GM12878 (cell line): Measurements from ENCODE around the gene ADGRA3. TPM values are rescaled to one million over a fixed set of nuclear protein-coding genes. Genes with fewer than 3 reads are reported as not detected.

ENCODE experiments used
- ATAC-seq: fragments of 200-7000 bp; cut with Tn5 transposase; 3 replicates; pipeline ENCODE4 v1.9.1; 2020; ENCODE audit warnings: mild to moderate bottlenecking, moderate library complexity
- BruUV-seq: library from RNA; stranded (reverse); fragments of 400-500 nt; replicated peaks from 2 replicates; lab custom pipeline; 2021; lab: Mats Ljungman, UMichigan
- CTCF ChIA-PET: fragments of 300-600 bp; sonication (Branson Sonifier 250); formaldehyde crosslinking; extraction: SDS; loops from one replicate; lab custom pipeline; 2021; ENCODE audit warnings: inconsistent platforms; lab: Yijun Ruan, JAX
- POLR2A ChIA-PET: fragments of 350-600 bp; formaldehyde crosslinking; extraction: SDS; loops from one replicate; lab custom pipeline; 2021; ENCODE audit warnings: inconsistent platforms; lab: Charles Lee
- RAD21 ChIA-PET: fragments of 300-600 bp; sonication (Branson Sonifier 250); formaldehyde crosslinking; loops from one replicate; lab custom pipeline; 2023; ENCODE audit warnings: antibody characterized with exemption; ENCODE audit not compliant: unreplicated experiment; lab: Charles Lee
- SMC1A ChIA-PET: fragments of 300-600 bp; sonication (Branson Sonifier 250); formaldehyde crosslinking; loops from one replicate; lab custom pipeline; 2023; ENCODE audit not compliant: unreplicated experiment, uncharacterized antibody; lab: Charles Lee
- DNase-seq: peaks from one replicate; pipeline ENCODE4 v3.0.0-alpha.2; 2011; ENCODE audit warnings: low read depth, low spot score
- FAIRE-seq: peaks from 3 replicates; lab custom pipeline; 2011; peaks lifted over from hg19 to GRCh38; lab: Jason Lieb, UNC
- H2AFZ ChIP-seq: 2 replicates; pipeline ENCODE4 v1.6.0; 2011; ENCODE audit warnings: low read depth, low read length, control low read depth; ENCODE audit not compliant: control insufficient read depth
- H3K27ac ChIP-seq: 2 replicates; pipeline ENCODE4 v1.5.1; 2011; ENCODE audit warnings: control low read depth; ENCODE audit not compliant: control insufficient read depth, insufficient read depth
- H3K27me3 ChIP-seq, 2 experiments: replicated peaks in 1 of 2; 2 replicates each; pipeline versions ENCODE4 v1.6.0 to v1.6.1; 2011; ENCODE audit warnings: low read length in 1 of 2; ENCODE audit not compliant: control insufficient read depth in 2 of 2, insufficient read depth in 2 of 2
- H3K36me3 ChIP-seq, 2 experiments: 2 replicates each; pipeline ENCODE4 v1.5.1; 2011; ENCODE audit warnings: low read length in 1 of 2; ENCODE audit not compliant: control insufficient read depth in 2 of 2, insufficient read depth in 2 of 2
- H3K4me1 ChIP-seq: 2 replicates; pipeline ENCODE4 v1.6.1; 2011; ENCODE audit warnings: mild to moderate bottlenecking, low read length, moderate library complexity, mixed read lengths; ENCODE audit not compliant: control insufficient read depth, insufficient read depth
- H3K4me2 ChIP-seq: 2 replicates; pipeline ENCODE4 v1.6.0; 2011; ENCODE audit warnings: control low read depth; ENCODE audit not compliant: control insufficient read depth, insufficient read depth
- H3K4me3 ChIP-seq: fragments of 200-600 bp; sonication (generic); 2 replicates; pipeline ENCODE4 v1.5.1; 2016
- H3K79me2 ChIP-seq: 2 replicates; pipeline ENCODE4 v1.6.0; 2011; ENCODE audit warnings: low read length; ENCODE audit not compliant: control insufficient read depth, insufficient read depth
- H3K9ac ChIP-seq: 2 replicates; pipeline ENCODE4 v1.8.0; 2011; ENCODE audit warnings: low read length, control low read depth, mixed read lengths; ENCODE audit not compliant: control insufficient read depth, insufficient read depth
- H3K9me3 ChIP-seq: replicated peaks from 3 replicates; pipeline ENCODE4 v1.5.1; 2011; ENCODE audit warnings: mild to moderate bottlenecking, low read length; ENCODE audit not compliant: control insufficient read depth, insufficient read depth
- H4K20me1 ChIP-seq: 2 replicates; pipeline ENCODE4 v1.6.0; 2011; ENCODE audit not compliant: control insufficient read depth, insufficient read depth
- CHD4 ChIP-seq: fragments of 200-600 bp; sonication (generic); IDR thresholded peaks from 2 replicates; pipeline ENCODE4 v1.6.1; 2016; ENCODE audit warnings: mild to moderate bottlenecking
- CREB1 ChIP-seq: IDR thresholded peaks from 2 replicates; pipeline ENCODE4 v1.6.1; 2012; ENCODE audit warnings: low read depth, mild to moderate bottlenecking, inconsistent platforms
- IKZF1 ChIP-seq: fragments of 450-650 bp; conservative IDR thresholded peaks from 2 replicates; pipeline ENCODE4 v1.6.1; 2017; ENCODE audit warnings: antibody characterized with exemption, mild to moderate bottlenecking
- IKZF2 ChIP-seq, 2 experiments: fragments of 450-650 bp; IDR thresholded peaks; 2 replicates each; pipeline ENCODE4 v1.6.1; 2017; ENCODE audit warnings: mild to moderate bottlenecking in 2 of 2, moderate library complexity in 2 of 2
- MTA2 ChIP-seq: fragments of 450-650 bp; IDR thresholded peaks from 2 replicates; pipeline ENCODE4 v1.6.1; 2016; ENCODE audit warnings: low read depth, mild to moderate bottlenecking, moderate library complexity
- PML ChIP-seq: IDR thresholded peaks from 2 replicates; pipeline ENCODE4 v1.6.1; 2012; ENCODE audit warnings: low read length, inconsistent platforms
- SIN3A ChIP-seq: IDR thresholded peaks from 2 replicates; pipeline ENCODE4 v1.6.1; 2012; ENCODE audit warnings: low read depth, low read length, improper control_type of control experiment
- ZSCAN29 ChIP-seq: fragments of 450-650 bp; IDR thresholded peaks from 2 replicates; pipeline ENCODE4 v1.6.1; 2017; ENCODE audit warnings: mild to moderate bottlenecking, moderate library complexity
- WGBS: methylation state at CpG from one replicate; pipeline ENCODE4 v1.1.6; 2016; ENCODE audit warnings: low lambda C conversion rate; ENCODE audit not compliant: insufficient replicate concordance, insufficient coverage; ENCODE audit errors: missing lambda C conversion rate; 5-methylcytosine and 5-hydroxymethylcytosine counted together
- in situ Hi-C: fragments of 300-500 bp; cut with MboI; formaldehyde crosslinking; loops from 9 replicates; pipeline ENCODE4 v1.14.3; 2018; ENCODE audit warnings: mixed read lengths
- intact Hi-C: fragments of 100-400 bp; cut with micrococcal nuclease; formaldehyde crosslinking; loops from one replicate; pipeline ENCODE4 v1.14.2; 2022; ENCODE audit not compliant: unreplicated experiment
- polyA plus RNA-seq, 11 experiments: library from polyadenylated mRNA; depleted of rRNA in 4 of 11; unstranded in 6 of 11; stranded (reverse) in 5 of 11; fragments of >200 nt; fragmentation: Nextera tagmentation in 4 of 11; fragmentation: Illumina TruSeq in 1 of 11; extraction: Ambion mirVana in 4 of 11; extraction: Trizol in 1 of 11; gene quantifications; 1 replicate in 1 of 11; 2 replicates in 10 of 11; pipeline versions ENCODE4 v1.2.1 to v1.2.3, GENCODE V29; 2011 to 2016; ENCODE audit warnings: inconsistent platforms in 2 of 11, missing spikeins in 2 of 11, low read depth in 1 of 11
- total RNA-seq, 4 experiments: library from RNA; depleted of rRNA in 3 of 4; stranded (reverse); fragments of >200 nt in 3 of 4; fragmentation: Illumina TruSeq in 1 of 4; extraction: Trizol in 1 of 4; gene quantifications; 2 replicates each; pipeline versions ENCODE4 v1.2.1 to v1.2.3, GENCODE V29; 2013 to 2021

Gene ADGRA3
- total and polyA plus RNA-seq, 10 of the 15 experiments (the other 5 are each of a cell fraction or from before 2014, with no cell fraction given), result 0.24 to 66.2 (median 2.5) TPM

DNA sequence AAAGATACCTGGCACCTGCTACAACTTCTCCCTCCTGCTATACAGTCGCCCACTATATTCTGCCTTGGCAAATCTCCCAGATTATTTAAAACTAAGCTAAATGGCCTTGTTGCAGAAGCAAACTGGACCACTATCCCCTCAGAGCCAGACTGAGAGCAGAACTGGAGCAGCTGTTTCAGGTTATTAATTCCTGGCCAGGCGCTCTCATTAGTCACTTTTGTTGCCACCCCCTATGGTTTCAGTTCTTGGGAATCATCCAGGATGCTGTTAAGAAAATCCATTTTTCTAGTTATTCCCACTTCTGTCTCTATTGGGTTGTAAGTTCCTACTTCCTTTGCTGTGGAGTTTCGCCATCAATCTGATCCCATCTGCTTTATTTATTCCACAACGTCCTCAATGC lies 30.1 kb downstream of the ADGRA3 start:
- intact Hi-C loops, result no loop called here
- FAIRE-seq, result no peak
- in situ Hi-C loops, result no loop called here
- ChIA-PET POLR2A (interaction anchor here (1.0 to 7.2 kb wide), 7 partner anchors 9 to 109 kb away, joined by 5 to 59 read pairs (median 17); partner anchors contain the start of gene ADGRA3), SMC1A (interaction anchor here (0.5 to 15.8 kb wide), 9 partner anchors 12 to 791 kb away, joined by 3 to 272 read pairs (median 10); no protein-coding TSS in a partner anchor), CTCF (interaction anchor here (0.6 to 3.2 kb wide), 5 partner anchors 15 to 842 kb away, joined by 3 to 23 read pairs (median 3); no protein-coding TSS in a partner anchor), RAD21 (interaction anchor here (0.8 to 8.3 kb wide), 13 partner anchors 9 to 122 kb away, joined by 3 to 72 read pairs (median 7); no protein-coding TSS in a partner anchor)
- no peaks in the 10 kb centered on the region for H3K27me3 ChIP-seq
- H3K79me2 ChIP-seq, result no peaks in the 10 kb centered on the region
- no peaks in the 10 kb centered on the region for H3K36me3 ChIP-seq
- H3K4me3 ChIP-seq, result no peak overlapping the region
- H3K27ac ChIP-seq, result no peak overlapping the region
- no peak for DNase-seq
- no peaks in the 10 kb centered on the region for H3K9me3 ChIP-seq
- no peak for ATAC-seq
- H3K9ac ChIP-seq, result no peak overlapping the region
- no peak overlapping the region for H3K4me2 ChIP-seq
- H2AFZ ChIP-seq, result no peak overlapping the region
- BruUV-seq, result no TSS peak
- H3K4me1 ChIP-seq, result no peaks in the 10 kb centered on the region
- 48% methylated on average over 4 of the region's 4 CpGs for WGBS
- TF ChIP-seq ZSCAN29 (no peak), CHD4 (no peak), SIN3A (no peak), MTA2 (0 out of 2 replicates have a peak, but pooled peaks have one; percentile 16), IKZF1 (peak; percentile 41; the same call in 1 of the 2 replicates), CREB1 (no peak), PML (no peak), IKZF2 (IDR thresholded peaks at IDR 0.05) (0 out of 4 replicates have a peak, but pooled peaks of 1 of the 2 experiments have one; percentile 29)
- no peaks in the 10 kb centered on the region for H4K20me1 ChIP-seq
